Heart left ventricle (tissue), 13 donors: ENCODE measurements around the gene RNF187.

Source experiments
- CTCF ChIP-seq, 12 donors: fragments of 200-600 bp; sonication (generic) in 4 of 12; IDR thresholded peaks; one replicate each; pipeline versions ENCODE4 v1.5.0 to v1.8.0; 2018 to 2022; ENCODE audit warnings: antibody characterized with exemption in 12 of 12, mild to moderate bottlenecking in 5 of 12
- POLR2A ChIP-seq, 2 donors: fragments of 450-650 bp; IDR thresholded peaks; one replicate each; pipeline ENCODE4 v1.6.1; 2017; ENCODE audit warnings: antibody characterized with exemption in 2 of 2, mild to moderate bottlenecking in 2 of 2, moderate library complexity in 2 of 2
- donor health status: ischemic (EF 13 %, LVEDD 7.1; RV severe dilation, severe dysfunction).
- donor health status: DM: no; HTN: yes; CAD: no.
- donor health status: DM: no; HTN: no; CAD: no.
- donor health status: ischemic (EF 25% LVEDD 6.9; RV normal size, moderate dysfunction).
- donor health status: ischemic (EF 25% LVEDD 5.7; RV mildly dilated, moderate dysfunction).
- donor health status: ischemic (EF 35%, LVEDD 5.7; RV mildly dilated, moderate dysfunction).
- donor health status: nonischemic (EF 11% LVEDD 7.7; RV severe dilation, severe dysfunction).
- donor health status: DM: yes; HTN: yes; CAD: no.
- donor health status: PGD.
- donor health status: ischemic (EF 29% LVEDD 5.4; RV normal size, mild dysfunction).
- donor health status: nonischemic (EF 23%, LVEDD 6.1; RV moderate dilation, normal function).

- TF ChIP-seq POLR2A (IDR thresholded peaks at IDR 0.05) (no peak), CTCF (IDR thresholded peaks at IDR 0.05) (no peak)
These were observed 6.2 kb downstream of the RNF187 start for GRCh38 chr1:228493141-228494043.
